ENCODE measurements around the gene PXDN.

Gene PXDN

GRCh38 chr2:1648241-1649102, 95.8 kb downstream of the PXDN start:
- no peak for DNase-seq (ENCODE audit: low read depth, low spot score)

DNA sequence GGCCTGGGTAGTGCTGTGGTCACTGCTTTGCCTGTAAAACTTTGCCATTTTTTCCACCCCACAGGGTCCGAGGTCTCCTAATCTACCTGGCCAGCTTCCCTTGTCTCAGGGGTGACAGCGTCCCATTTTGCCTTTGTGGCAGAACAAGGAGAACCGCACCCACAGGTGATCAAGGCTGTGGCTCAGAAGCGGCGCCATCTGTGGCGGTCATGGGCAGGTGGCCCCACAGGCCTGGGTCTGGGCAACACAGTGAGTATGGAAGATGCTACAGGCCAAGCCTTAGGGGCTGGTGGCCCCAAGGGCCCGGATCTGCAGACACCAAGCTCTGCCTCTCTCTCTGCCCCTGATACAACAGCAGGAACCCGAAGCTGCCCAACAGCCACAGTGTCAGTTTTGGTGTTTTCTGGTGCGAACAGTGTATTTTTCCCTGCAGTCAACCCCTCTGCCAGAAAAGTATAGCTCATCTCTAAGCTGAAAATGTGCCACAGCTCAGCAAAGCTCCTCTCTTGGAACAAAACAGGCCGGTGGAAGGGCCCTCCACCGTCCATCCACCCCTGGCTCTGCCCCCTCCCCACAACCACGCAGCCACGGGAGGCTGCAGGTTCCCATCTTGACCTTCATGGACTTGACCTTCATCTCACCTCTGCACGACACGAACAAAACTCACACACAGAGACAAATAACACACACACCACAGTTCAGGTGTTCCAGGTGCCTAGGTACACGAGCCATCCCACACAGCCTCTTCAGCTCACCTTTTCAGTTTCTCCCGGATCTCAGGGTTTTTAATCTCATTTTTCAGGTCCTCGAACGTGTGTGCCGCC, 96.7 kb downstream of the PXDN start:
- DNase-seq (ENCODE audit: low read depth, low spot score) = no peak

DNA sequence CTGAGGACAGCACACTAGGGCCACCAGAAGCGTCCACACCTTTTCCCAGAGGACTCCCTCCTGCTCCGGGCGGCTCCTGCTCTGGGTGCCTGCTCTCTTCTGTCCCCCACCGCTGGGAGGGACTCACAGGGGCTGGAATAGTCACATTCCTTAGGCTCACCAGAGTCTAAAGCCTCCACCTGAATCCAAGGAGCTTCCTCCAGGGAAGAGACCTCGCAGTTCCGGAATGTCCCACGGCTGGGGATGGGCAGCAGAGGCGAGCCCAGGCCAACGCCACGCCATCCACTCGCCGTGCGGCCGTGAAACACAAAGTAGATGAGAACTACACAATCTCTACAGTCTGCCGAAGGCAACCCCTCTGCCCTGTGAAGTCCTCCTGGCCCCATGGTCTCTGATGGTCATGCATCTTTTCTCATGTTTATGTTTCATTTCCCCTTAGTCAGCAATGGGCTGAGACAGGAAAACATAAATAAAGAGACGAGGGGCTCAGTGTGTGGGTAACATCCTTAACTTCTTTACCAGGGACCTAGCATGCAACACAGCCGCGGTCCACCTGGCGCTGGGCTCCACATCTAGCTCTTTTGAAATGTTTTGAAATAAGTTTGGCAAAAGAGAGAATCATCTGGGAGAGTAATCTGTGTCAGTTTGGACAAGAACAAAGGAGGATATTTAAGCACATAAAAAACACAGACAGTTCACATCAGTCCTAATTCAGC, 98.4 kb downstream of the PXDN start:
- DNase-seq (ENCODE audit: low read depth, low spot score) = no peak

GRCh38 chr2:1644427-1644826, 99.9 kb downstream of the PXDN start:
- DNase-seq (ENCODE audit: low read depth, low spot score) = no peak

GRCh38 chr2:1642993-1643619, 101.2 kb downstream of the PXDN start:
- DNase-seq (ENCODE audit: low read depth, low spot score) = no peak

DNA sequence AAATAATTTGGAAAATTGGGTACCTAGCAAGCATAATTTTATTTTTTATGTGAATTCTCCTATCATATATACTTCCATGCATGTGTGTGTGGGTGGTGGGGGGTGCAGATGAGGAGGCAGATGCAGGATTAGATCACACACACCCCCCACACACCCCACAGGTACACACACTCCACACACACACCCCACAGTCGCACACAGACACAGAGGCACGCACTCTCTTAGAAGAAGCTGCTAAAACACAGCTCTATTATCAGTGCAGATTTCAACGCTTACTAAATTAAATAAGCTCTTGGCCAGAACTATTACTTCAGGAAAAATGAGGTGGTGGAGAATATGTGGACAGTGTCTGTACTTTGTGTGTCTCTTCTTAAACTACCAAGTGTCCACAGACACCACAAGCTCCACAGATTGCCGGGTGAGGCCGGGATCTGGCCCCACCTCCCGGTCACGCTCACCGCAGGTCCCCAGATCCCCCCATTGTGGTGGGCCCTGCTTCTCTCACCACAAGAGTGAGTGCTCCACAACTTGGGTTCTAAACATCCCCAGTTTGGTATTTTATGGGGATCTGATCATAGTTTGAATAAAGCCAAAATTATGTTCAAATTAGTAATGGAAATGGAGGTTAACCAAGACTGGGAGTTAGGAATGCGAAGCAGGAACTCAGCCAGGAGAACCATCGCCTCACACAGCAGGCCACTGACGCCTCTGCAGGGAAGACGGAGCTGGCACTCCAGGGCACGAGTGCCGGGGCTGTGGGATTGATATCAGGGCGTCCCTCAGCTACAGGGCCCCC, 102.1 kb downstream of the PXDN start:
- no peak for DNase-seq (ENCODE audit: low read depth, low spot score)

GRCh38 chr2:1641523-1641922, 102.8 kb downstream of the PXDN start:
- DNase-seq (ENCODE audit: low read depth, low spot score) = no peak

GRCh38 chr2:1640301-1641135, 103.8 kb downstream of the PXDN start:
- DNase-seq (ENCODE audit: low read depth, low spot score) = no peak

DNA sequence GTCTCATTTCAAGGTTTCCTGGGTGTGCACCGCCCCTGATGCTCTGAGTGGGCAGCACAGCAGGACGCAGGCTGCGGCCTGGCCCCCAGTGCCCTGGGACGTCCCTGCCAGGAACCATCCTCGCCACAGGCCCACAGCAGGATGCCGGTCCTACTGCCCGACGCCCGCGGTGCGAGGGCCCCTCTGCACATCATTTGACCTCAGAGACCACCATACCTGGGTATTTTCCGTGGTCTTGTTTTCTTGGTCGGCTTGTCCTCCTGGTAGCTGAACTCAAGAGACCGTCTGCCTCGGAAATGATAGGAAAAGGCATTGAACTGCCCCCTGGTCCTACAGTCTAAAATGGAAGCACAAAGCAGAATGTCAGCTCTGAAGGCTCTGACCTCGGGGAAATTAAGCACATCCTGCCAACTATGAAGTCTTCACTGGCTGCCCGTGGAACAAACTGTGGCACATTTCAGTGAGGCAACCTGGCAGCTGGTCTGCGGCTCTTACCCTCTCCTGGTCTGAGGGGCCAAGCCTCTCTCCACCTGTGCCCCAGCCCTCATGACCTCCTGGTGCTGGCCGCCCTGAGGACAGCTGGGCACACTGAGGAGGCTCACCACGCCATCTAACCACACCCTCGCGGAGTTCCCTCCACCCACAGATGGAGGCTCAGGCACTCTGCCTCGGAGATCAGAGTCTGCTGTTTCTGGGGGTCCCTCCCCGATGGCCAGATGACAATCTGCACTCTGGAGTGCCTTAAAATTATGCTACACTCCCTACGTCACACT, 105.0 kb downstream of the PXDN start:
- DNase-seq (ENCODE audit: low read depth, low spot score) = no peak

GRCh38 chr2:1638281-1638860, 105.9 kb downstream of the PXDN start:
- no peak for DNase-seq (ENCODE audit: low read depth, low spot score)

DNA sequence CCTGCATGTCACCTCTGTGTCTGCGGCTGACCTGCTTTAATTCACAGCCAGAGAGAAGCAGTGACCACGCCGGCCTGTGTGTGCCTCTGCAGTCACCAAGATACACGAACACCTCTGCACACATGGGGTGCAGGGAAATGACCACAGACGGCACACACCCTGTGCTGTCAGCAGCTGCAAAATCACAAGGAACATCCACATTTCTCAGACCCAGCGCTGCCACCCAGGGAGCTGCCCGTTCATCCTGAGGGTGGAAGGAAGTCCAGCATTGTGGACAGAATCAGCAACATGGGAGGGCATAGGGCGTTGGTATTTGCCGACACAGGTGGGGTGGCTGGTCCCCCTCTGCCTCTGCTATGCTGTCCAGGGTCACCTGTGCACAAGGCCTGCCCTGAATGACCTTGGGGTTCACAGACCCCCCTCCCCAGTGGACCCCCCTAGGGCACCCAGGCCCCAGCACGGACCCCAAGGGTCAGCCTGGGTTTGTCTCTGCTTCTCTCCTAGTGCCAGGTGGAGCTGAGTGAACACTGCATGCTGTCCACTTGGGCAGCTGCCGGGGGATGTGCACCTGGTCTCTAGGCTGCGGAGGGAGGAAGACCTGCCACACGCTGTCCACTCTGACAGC, 107.4 kb downstream of the PXDN start:
- DNase-seq (ENCODE audit: low read depth, low spot score) = no peak

- no peak for DNase-seq (ENCODE audit: low read depth, low spot score)
Measured at GRCh38 chr2:1635823-1636222, 108.5 kb downstream of the PXDN start.

DNA sequence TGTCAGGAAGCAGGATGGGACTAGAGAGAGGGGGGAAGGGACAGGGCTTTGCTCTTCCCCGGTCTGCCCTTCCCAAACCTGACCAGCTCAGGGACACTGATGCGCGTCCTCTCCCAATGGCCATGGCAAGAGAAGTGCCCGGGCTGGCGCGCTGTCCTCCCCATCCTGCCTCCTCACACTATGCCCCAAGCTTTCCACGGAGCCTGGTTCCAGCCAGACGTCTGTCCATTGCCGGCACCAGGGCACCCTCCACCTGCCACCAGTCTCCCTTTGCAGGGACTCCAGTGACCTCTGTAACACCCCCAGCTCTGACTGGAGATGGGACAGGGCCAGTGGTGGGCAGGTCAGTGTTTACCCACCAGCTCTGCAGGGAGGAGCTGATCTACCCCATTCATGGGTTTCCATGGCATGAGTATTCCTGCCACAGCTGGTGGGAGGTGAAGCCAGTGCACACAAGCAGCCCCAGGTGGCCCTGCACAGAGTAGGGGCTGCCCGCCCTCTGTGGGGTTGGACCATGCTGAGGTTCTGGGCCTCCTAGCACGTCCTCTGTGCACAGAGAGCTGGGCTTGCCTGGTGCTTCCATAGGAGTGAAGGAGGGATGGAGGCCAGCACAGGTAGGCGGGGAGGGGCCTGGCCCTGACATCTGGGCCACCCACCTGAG, 109.5 kb downstream of the PXDN start:
- DNase-seq (ENCODE audit: low read depth, low spot score) = no peak

DNA sequence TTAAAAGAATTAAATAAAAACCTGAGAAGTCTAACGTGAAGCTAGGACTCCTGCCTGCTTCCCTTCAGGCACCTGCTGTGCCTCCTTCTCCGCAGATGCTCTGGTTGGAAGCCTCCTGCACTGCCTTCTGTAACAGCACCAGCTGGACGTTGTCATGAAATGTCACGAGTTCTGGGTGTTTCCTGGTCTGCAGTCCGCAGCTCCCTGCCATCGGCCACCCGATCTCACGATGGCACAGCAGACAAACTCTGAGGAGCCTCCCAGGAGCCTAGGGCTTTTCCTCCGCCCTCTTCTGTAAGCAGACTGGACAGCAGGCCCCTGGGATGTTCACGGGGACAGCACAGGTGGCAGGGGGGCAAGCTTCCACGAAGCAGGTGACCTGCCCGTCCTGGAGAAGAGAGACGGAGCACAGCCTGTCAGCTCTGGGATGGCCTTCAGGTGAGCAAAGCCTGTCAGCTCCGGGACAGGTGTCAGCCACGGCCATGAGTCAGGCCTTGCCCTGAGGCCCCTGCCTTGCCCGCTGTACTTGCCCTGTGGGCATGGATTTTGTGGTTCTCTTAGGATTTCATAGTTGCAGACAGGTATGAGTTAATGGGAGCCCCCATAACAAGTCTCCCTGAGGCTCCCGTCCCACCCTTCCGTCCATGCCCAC, 110.3 kb downstream of the PXDN start:
- DNase-seq (ENCODE audit: low read depth, low spot score) = no peak

- no peak for DNase-seq (ENCODE audit: low read depth, low spot score)
Measured at GRCh38 chr2:1633092-1633671, 111.1 kb downstream of the PXDN start.

- DNase-seq (ENCODE audit: low read depth, low spot score) = no peak
Measured at GRCh38 chr2:1632510-1632909, 111.8 kb downstream of the PXDN start.

GRCh38 chr2:1632002-1632348, 112.3 kb downstream of the PXDN start:
- DNase-seq (ENCODE audit: low read depth, low spot score) = no peak

All from smooth muscle cell of the brain vasculature (primary cell).